K562 (cell line): ENCODE data around the gene UBE2R2. TPM values are rescaled to one million over a fixed set of nuclear protein-coding genes. Genes with fewer than 3 reads are reported as not detected.
A peak's percentile ranks its signal among the peaks of the same experiment; 100 is the strongest.

Experiments
- DPF2 ChIP-seq: fragments of 450-650 bp; IDR thresholded peaks from 2 replicates; pipeline ENCODE4 v1.6.1; 2016
- RCOR1 ChIP-seq, 2 experiments: IDR thresholded peaks; 2 replicates each; pipeline ENCODE4 v1.6.1; 2012; ENCODE audit warnings: low read depth in 2 of 2, low read length in 2 of 2, borderline replicate concordance in 1 of 2, improper control_type of control experiment in 1 of 2
- REST ChIP-seq, 2 experiments: fragments of 450-650 bp; formaldehyde crosslinking in 1 of 2; IDR thresholded peaks; 2 replicates each; pipeline versions ENCODE4 v1.4.0 to v1.6.1; 2014 to 2020; ENCODE audit warnings: mild to moderate bottlenecking in 2 of 2, borderline replicate concordance in 1 of 2, low read depth in 1 of 2
- ZNF586 ChIP-seq: fragments of 450-650 bp; formaldehyde crosslinking; conservative IDR thresholded peaks from 2 replicates; pipeline ENCODE4 v1.4.0; 2020; ENCODE audit warnings: mild to moderate bottlenecking, moderate library complexity
- polyA plus RNA-seq, 8 experiments: library from polyadenylated mRNA; depleted of rRNA in 4 of 8; stranded (reverse) in 5 of 8; unstranded in 3 of 8; fragments of >200 nt; fragmentation: Nextera tagmentation in 2 of 8; fragmentation: Illumina TruSeq in 1 of 8; extraction: Ambion mirVana in 2 of 8; extraction: Trizol in 1 of 8; gene quantifications; 2 replicates each; pipeline versions ENCODE4 v1.2.1 to v1.2.3, GENCODE V29; 2011 to 2014; ENCODE audit warnings: inconsistent platforms in 1 of 8, missing spikeins in 1 of 8
- total RNA-seq, 7 experiments: library from RNA; depleted of rRNA in 6 of 7; stranded (reverse); fragments of >200 nt in 6 of 7; fragmentation: Illumina TruSeq in 2 of 7; extraction: Trizol in 2 of 7; gene quantifications; 2 replicates each; pipeline versions ENCODE4 v1.2.1 to v1.2.3, GENCODE V29; 2011 to 2021; ENCODE audit warnings: low replicate concordance in 1 of 7

The UBE2R2 gene
- total and polyA plus RNA-seq, 9 of the 15 experiments (the other 6 are each of a cell fraction or from before 2014, with no cell fraction given) = 7.8 to 26.2 (median 11.8) TPM

DNA sequence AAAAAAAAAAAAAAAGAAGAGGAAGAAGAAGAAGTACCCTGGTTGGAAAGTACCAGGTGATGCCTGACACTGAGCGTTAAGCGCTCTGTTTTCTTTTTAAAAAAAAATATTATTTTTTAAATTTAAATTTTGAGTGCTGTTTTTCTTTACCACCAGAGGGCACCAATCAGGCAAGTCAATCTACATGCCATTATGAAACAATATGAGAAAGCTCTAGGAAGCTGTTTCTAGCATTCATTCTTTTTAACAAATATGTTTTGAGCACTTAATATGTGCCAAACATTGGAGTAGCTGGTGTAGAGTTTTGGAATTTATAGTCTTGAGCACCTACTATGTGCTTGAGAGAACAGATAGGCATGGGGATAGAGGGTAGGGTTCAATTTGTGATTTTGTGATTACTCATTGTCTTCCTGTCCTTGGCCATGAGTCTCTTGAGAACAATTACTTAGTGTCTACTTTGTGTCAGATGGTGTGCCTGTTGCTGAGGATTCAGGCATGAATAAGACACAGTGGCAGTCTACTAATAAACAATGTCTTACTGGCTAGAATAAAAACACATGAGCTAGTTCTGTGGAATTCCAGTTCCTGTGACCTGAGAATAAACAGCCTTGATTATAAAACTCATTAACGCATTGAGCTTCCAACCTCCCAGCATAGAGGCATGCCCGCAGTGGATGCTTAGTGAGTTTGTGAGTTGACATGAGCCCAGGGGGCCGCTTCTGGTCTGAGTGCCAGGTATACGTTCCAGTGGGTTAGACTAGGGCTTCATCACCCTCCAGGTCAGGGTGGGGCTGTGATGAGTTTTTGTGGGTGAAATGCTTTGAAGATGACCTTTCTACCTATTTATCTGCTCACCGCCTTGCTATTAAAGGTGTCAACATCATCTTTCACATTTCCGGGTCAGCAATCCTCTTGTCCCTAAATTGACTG, 3.0 kb upstream of the UBE2R2 start (continued):
- TF ChIP-seq REST (IDR thresholded peaks at IDR 0.05; ENCODE audit: borderline replicate concordance) (peak; percentile 22; the same call in 1 of the 2 replicates), REST (CRISPR knock-in tag; IDR thresholded peaks at IDR 0.05; ENCODE audit: low read depth) (no peak), RCOR1 (IDR thresholded peaks at IDR 0.05; ENCODE audit: borderline replicate concordance in 1 of 2, low read depth in 2 of 2, low read length in 2 of 2) (no peak), DPF2 (0 out of 2 replicates have a peak, but pooled peaks have one; percentile 22), ZNF586 (CRISPR knock-in tag) (no peak)
